Activated T-helper 17 cell treated with anti-CD3 and anti-CD28 coated beads, Interleukin-2, amount 50 U/mL, for 72 hours (primary cell): ENCODE results near the gene LRRC47. TPM values are rescaled to one million over a fixed set of nuclear protein-coding genes. Genes with fewer than 3 reads are reported as not detected.

ENCODE experiments used
- ATAC-seq: fragments of 150-1000 bp; cut with Tn5 transposase; replicated peaks from 2 replicates; pipeline ENCODE4 v1.10.0; 2021; ENCODE audit warnings: mild to moderate bottlenecking, moderate library complexity
- H3K27ac Mint-ChIP-seq: one replicate; pipeline ENCODE4 v1.8.0; 2022; ENCODE audit warnings: mixed read lengths
- H3K27me3 Mint-ChIP-seq: one replicate; pipeline ENCODE4 v1.8.0; 2022; ENCODE audit warnings: mixed read lengths
- H3K36me3 Mint-ChIP-seq: one replicate; pipeline ENCODE4 v1.8.0; 2022; ENCODE audit warnings: low read depth, mild to moderate bottlenecking, mixed read lengths
- H3K4me1 Mint-ChIP-seq: one replicate; pipeline ENCODE4 v1.8.0; 2022; ENCODE audit warnings: mixed read lengths
- H3K4me3 Mint-ChIP-seq: one replicate; pipeline ENCODE4 v1.8.0; 2022; ENCODE audit warnings: mild to moderate bottlenecking, mixed read lengths
- H3K9me3 Mint-ChIP-seq: one replicate; pipeline ENCODE4 v1.8.0; 2022; ENCODE audit warnings: mixed read lengths
- total RNA-seq, 2 donors: library from RNA; stranded (reverse); gene quantifications; one replicate each; pipeline ENCODE4 v1.2.3, GENCODE V29; 2022

LRRC47 gene
- total RNA-seq, 2 donors from 2014 or later: 26.4 to 35.9 TPM

DNA sequence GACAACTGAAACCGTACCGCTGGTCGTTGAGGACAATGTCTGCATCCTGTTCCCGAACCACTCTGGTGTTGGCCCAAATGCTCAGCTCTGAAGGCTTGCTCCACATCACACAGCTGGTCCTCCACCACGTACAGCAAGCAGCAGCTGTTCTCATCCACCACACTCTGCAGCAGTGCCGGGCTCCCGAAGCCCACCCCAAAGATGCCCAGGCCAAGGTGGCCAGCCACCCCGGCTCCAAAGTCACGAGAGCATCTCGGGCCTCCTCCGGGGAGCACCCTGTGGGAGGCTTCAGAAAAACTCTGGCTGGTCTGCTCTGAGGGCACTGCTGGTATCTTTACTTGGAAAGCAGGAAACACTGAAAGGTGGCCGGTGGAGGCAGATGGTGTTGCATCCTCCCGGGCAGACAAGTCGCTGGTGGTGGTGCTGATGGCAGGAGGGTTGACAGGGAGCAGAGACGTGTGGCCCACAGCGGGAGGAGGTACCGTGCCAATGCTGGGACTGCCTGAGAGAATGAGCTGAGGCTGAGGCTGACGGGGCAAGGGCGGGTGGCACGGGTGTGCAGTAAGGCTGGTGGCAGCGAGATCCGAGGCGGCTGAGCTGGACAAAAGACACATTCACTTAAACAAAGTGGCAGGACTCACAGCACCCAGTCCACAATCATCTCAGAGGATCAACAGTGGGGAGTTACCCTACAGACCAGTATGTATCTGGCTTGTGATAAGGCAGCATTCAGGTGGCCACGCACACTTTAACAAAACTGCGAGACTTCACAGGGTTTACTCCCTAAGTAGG lies 50.5 kb downstream of the LRRC47 start:
- Mint-ChIP-seq H3K36me3 (peaks cover 6% of the 10 kb centered on the region), H3K27me3 (no peaks in the 10 kb centered on the region), H3K4me3 (peak overlapping the region; percentile 76), H3K9me3 (no peaks in the 10 kb centered on the region), H3K27ac (peak overlapping the region; percentile 78), H3K4me1 (peaks cover 18% of the 10 kb centered on the region)
- ATAC-seq: no peak

DNA sequence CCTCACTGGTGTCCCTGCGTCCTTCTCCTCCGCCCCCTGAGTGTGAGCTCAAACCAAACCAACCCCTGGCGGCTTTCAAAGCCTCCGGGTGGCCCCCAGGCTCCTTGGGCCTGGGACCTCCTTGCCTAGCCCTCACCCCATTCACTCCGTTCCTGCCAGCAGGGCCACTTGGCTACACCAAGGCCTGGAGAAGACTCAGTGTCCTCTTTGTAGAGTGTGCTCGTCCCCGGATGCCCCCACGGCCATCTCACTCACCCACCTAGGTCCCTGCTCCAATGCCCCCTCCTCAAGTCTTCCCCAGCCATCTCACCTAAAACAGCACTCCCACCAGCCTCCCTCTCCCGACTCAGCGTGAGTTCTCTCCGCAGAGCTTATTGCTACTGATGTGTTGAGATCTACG lies 51.2 kb downstream of the LRRC47 start:
- peak overlapping the region; percentile 76 for H3K4me3 Mint-ChIP-seq
- no peak for ATAC-seq
- no peaks in the 10 kb centered on the region for H3K9me3 Mint-ChIP-seq
- peaks cover 18% of the 10 kb centered on the region for H3K4me1 Mint-ChIP-seq
- H3K36me3 Mint-ChIP-seq: peaks cover 6% of the 10 kb centered on the region
- H3K27ac Mint-ChIP-seq: peak overlapping the region; percentile 78
- H3K27me3 Mint-ChIP-seq: no peaks in the 10 kb centered on the region

DNA sequence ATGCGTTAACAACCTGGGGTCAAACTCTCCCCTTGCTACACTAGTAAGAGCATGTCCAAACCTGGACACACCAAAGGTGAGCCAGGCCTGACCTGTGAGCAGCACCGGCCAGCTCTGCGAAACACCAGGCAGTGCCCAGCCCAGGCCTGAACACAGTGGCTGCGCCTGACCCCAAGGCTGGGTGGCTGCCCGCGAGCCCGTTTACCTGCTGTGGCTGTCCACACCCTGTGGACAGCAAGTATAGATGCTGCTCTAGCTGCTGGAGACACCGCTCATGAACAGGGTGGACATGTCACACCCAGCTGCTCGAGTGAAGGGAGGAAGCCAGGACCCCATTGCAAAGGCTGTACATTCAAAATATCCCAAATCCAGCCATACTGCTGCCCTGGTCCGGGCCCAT lies 51.7 kb downstream of the LRRC47 start:
- no peaks in the 10 kb centered on the region for H3K27me3 Mint-ChIP-seq
- ATAC-seq: no peak
- H3K4me1 Mint-ChIP-seq: peaks cover 18% of the 10 kb centered on the region
- no peaks in the 10 kb centered on the region for H3K9me3 Mint-ChIP-seq
- no peak overlapping the region for H3K27ac Mint-ChIP-seq
- H3K36me3 Mint-ChIP-seq: peaks cover 6% of the 10 kb centered on the region
- H3K4me3 Mint-ChIP-seq: peak overlapping the region; percentile 76

DNA sequence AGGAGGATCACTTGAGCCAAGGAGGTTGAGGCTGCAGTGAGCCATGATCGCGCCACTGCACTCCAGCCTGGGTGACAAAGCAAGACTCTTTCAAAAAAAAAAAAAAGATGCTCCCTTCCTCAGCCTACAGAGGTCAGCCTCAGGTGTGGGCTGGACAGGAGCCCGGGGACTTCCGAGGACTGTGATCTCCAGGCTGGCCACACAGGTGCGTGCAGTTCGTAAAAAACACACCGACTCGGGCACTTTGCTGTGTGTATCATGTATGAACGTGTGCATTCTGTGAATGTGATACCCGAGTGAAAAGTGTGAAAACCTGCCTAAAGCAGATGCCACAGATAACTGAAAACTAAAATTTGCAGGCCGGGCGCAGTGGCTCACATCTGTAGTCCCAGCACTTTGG lies 52.5 kb downstream of the LRRC47 start:
- Mint-ChIP-seq H3K36me3 (peaks cover 6% of the 10 kb centered on the region), H3K4me1 (peaks cover 18% of the 10 kb centered on the region), H3K9me3 (no peaks in the 10 kb centered on the region), H3K27me3 (no peaks in the 10 kb centered on the region), H3K27ac (no peak overlapping the region), H3K4me3 (no peak overlapping the region)
- no peak for ATAC-seq

DNA sequence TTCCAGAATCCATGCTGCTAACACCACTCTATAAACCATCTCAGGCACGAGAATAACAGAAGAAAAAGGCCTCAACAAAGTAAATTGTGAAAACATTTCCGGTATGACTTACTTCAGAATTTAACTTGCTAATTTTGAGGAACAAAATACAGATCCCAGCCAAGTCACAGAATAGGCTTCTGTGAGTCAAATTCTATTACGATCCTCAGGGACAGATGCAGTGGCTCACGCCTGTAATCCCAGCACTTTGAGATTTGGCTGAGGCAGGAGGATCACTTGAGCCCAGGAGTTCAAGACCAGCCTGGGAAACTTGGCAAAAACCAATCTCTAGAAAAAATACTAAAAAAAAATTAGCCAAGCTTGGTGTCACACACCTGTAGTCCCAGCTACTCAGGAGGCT lies 52.9 kb downstream of the LRRC47 start:
- no peak overlapping the region for H3K27ac Mint-ChIP-seq
- no peaks in the 10 kb centered on the region for H3K27me3 Mint-ChIP-seq
- no peak for ATAC-seq
- no peak overlapping the region for H3K4me3 Mint-ChIP-seq
- H3K9me3 Mint-ChIP-seq: no peaks in the 10 kb centered on the region
- peaks cover 17% of the 10 kb centered on the region for H3K4me1 Mint-ChIP-seq
- peaks cover 6% of the 10 kb centered on the region for H3K36me3 Mint-ChIP-seq

DNA sequence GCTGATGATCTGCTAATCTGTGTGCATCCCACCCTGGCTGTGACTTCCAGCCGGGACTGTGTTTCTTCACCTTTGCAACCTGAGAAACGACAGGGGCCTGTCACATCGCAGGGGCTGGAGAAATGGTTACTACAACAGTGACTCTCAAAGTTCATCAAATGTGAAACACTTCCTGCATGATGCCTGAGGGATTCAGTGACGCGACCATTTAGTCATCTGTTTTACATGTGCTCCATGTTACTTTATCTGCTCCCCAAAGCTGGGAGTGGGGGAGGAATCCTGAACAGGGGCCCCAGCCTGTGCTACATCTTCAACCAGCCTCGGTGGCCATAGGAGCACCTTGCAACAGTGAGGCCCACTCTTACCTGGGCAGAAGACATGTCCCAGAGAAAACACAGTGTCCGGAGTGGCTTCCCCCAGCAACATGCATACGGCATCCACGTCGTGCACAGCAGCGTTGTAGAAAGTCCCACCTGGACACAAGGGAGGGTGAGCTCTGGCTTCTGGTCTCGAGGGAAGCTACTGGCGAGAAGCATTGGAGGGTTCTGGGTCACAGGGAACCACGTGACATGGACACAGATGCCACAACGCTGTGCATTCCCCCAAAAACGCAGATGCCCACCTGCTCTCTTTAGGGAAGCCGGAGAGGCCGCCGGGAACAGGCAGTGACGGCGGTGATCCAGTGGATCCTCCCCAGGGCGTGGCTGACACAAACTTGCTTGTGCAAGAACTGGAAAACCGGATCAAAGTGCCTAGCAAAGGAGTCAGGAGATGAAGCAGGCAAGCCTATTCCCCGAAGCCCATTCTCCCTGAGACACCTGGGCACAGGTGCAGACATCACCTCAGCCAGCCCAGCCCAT lies 53.6 kb downstream of the LRRC47 start:
- no peak overlapping the region for H3K4me3 Mint-ChIP-seq
- H3K27ac Mint-ChIP-seq: no peak overlapping the region
- no peak for ATAC-seq
- H3K9me3 Mint-ChIP-seq: no peaks in the 10 kb centered on the region
- no peaks in the 10 kb centered on the region for H3K27me3 Mint-ChIP-seq
- H3K4me1 Mint-ChIP-seq: peaks cover 12% of the 10 kb centered on the region
- H3K36me3 Mint-ChIP-seq: peaks cover 6% of the 10 kb centered on the region

DNA sequence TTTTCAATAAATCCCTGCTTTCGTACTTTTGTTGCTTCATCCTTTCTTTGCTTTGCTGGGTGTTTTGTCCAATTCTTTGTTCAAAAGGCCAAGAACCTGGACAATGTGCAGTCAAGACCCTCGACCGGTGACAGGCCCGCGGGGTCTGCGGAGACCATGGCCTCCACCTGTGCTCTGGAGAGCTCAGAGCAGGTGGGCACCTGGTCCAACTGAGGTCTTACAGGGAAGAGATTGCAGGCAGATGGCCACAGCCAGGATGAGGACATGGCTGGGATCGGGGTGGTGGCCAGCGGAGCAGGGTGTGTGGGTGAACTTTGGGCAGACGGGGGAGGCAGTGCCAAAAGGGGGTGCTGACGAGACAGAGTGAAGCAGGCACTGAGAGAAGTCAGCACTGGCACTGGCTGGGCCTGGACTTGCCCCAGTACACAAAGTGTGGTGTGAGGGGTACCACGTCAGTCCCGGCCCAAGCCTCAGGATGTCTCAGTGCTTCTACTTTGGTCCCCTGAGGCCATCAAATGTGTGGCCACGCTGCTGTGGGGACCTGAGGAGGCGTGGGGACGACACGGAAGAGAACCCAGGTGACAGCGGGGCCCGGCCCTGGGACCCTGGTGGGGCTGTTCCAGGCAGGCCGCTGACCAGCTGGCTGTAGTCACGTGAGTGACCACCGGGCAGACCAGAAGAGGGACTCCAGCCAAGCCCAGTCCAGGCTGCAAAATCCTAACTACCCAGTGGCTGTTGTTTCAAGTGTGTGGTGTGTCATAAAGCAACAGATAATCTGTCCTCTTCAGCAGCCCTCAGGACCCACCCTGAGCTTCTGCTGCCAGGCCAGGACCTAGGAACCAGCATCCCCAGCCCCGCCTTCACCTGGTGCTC lies 54.5 kb downstream of the LRRC47 start:
- Mint-ChIP-seq H3K9me3 (no peaks in the 10 kb centered on the region), H3K27me3 (no peaks in the 10 kb centered on the region), H3K4me3 (no peak overlapping the region), H3K27ac (no peak overlapping the region), H3K4me1 (peaks cover 12% of the 10 kb centered on the region), H3K36me3 (peaks cover 14% of the 10 kb centered on the region)
- no peak for ATAC-seq

DNA sequence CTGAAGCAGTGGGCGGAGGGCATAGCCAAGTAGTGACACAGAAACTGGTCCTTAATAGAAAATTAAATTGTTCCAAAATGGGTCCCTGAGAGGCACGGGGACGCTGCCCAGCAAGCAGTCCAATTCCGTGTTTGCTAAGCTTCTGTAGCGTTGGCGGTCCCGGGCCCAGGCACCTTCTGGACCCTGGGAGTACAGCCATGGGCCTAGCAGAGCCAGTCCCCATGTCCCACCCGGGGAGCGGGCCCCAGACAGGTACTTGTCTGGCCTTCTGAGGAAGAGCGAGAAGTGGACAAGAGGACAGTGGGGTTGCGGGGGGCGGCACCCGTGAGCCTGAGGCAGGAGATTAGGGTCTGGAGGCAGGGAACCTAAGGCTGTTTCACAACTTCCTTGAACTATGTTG lies 55.5 kb downstream of the LRRC47 start:
- ATAC-seq: no peak
- Mint-ChIP-seq H3K4me1 (peaks cover 8% of the 10 kb centered on the region), H3K4me3 (no peak overlapping the region), H3K27me3 (no peaks in the 10 kb centered on the region), H3K27ac (no peak overlapping the region), H3K36me3 (peaks cover 20% of the 10 kb centered on the region), H3K9me3 (no peaks in the 10 kb centered on the region)

DNA sequence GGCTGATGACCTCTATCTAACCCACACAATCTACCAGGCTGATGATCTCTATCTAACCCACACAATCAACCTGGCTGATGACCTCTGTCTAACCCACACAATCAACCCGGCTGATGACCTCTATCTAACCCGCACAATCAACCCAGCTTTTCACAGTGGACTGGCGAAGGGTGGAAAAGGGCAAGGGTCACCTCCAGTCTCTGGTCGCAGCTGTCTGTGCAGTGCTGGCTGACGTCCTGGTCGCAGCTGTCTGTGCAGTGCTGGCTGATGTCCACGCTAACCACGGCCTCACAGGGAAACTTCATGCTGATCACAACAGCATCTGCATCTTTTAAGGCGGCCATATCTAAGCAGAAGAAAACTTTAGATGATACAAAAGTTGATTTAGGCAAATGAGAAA lies 56.3 kb downstream of the LRRC47 start:
- H3K27me3 Mint-ChIP-seq: no peaks in the 10 kb centered on the region
- H3K4me3 Mint-ChIP-seq: no peak overlapping the region
- no peak overlapping the region for H3K27ac Mint-ChIP-seq
- peaks cover 1% of the 10 kb centered on the region for H3K4me1 Mint-ChIP-seq
- peaks cover 21% of the 10 kb centered on the region for H3K36me3 Mint-ChIP-seq
- no peak for ATAC-seq
- no peaks in the 10 kb centered on the region for H3K9me3 Mint-ChIP-seq

DNA sequence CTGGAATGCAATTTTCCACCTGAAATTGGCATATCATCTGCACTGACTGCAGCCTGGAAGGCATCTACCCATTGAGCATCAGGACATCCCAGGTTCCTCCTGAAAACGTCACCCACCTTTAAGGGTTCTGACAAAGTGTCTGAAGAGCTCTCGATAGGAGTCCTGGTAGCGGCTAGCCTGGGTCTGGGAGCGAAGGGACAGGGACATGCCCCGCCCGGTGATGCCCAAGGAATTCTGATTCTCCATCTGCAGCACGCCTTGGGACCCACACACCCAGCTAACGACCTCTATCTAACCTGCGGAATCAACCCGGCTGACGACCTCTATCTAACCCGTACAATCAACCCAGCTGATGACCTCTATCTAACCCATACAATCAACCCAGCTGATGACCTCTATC lies 57.4 kb downstream of the LRRC47 start:
- Mint-ChIP-seq H3K9me3 (no peaks in the 10 kb centered on the region), H3K27ac (no peak overlapping the region), H3K27me3 (no peaks in the 10 kb centered on the region), H3K36me3 (peaks cover 21% of the 10 kb centered on the region), H3K4me3 (no peak overlapping the region), H3K4me1 (no peaks in the 10 kb centered on the region)
- ATAC-seq: no peak

DNA sequence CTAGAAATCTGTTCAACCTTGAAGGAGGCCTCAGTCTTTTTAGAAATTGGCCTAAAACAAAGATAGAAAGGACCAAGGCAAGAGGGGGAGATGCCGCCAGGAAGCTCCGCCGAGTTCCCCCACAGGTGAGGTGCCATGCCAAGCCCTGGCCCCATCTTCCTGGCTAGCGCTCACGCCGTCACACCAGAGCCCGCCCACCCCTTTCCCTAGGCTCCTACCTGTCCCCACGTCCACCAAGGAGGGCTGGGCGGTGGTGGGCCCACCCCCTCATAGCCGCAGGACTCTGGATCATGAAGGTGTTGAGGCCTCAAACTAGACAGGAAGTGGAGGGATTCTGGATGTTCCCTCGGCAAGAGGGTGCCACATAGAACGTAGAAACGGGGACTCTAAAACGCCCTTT lies 59.6 kb downstream of the LRRC47 start:
- ATAC-seq: no peak
- Mint-ChIP-seq H3K27ac (no peak overlapping the region), H3K36me3 (peaks cover 20% of the 10 kb centered on the region), H3K4me1 (no peaks in the 10 kb centered on the region), H3K27me3 (no peaks in the 10 kb centered on the region), H3K4me3 (no peak overlapping the region), H3K9me3 (no peaks in the 10 kb centered on the region)

DNA sequence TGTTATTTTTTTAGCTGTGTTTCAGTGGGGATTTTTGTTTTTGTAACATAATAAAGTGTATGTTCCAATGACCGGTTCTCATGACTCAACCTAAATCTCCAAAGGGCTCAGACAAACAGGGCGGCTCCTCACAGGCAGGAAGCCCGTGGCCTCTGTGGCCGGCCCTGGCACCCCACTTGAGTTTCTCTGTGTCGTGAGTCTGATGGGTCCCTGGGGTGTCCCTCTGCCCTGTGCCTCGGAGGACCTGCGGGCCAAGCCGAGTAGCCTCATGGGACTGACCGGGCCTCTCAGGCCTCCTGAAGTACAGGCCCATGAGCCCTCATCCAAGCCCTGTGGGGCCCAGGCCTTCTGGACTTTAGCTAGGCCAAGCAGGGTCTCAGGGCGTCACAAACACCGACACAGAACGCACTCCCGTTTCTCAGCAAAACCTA lies 60.2 kb downstream of the LRRC47 start:
- no peaks in the 10 kb centered on the region for H3K9me3 Mint-ChIP-seq
- H3K4me3 Mint-ChIP-seq: no peak overlapping the region
- H3K27ac Mint-ChIP-seq: no peak overlapping the region
- no peaks in the 10 kb centered on the region for H3K4me1 Mint-ChIP-seq
- no peaks in the 10 kb centered on the region for H3K27me3 Mint-ChIP-seq
- ATAC-seq: no peak
- peaks cover 16% of the 10 kb centered on the region for H3K36me3 Mint-ChIP-seq

DNA sequence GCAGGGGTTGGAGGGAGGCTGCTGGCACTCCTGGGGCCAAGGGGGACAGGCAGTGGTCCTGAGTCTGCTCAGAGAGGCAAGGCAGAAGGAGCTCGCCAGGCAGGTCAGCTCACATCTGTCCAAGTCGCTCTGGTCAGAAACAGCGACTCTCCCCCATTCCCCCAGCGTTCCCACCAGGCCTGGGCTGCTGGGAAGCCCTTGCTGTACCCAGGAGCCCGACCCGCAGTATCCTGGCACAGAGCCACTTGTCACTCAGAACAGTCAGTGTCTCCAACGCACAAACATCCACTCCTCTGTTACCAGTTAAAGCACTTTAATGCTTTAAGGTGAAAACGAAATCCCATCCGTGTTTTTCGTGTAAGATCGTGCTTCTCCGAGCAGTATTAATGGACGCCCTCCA lies 60.6 kb downstream of the LRRC47 start:
- no peaks in the 10 kb centered on the region for H3K9me3 Mint-ChIP-seq
- no peaks in the 10 kb centered on the region for H3K27me3 Mint-ChIP-seq
- H3K4me1 Mint-ChIP-seq: no peaks in the 10 kb centered on the region
- H3K36me3 Mint-ChIP-seq: peaks cover 16% of the 10 kb centered on the region
- H3K4me3 Mint-ChIP-seq: no peak overlapping the region
- no peak for ATAC-seq
- H3K27ac Mint-ChIP-seq: no peak overlapping the region

DNA sequence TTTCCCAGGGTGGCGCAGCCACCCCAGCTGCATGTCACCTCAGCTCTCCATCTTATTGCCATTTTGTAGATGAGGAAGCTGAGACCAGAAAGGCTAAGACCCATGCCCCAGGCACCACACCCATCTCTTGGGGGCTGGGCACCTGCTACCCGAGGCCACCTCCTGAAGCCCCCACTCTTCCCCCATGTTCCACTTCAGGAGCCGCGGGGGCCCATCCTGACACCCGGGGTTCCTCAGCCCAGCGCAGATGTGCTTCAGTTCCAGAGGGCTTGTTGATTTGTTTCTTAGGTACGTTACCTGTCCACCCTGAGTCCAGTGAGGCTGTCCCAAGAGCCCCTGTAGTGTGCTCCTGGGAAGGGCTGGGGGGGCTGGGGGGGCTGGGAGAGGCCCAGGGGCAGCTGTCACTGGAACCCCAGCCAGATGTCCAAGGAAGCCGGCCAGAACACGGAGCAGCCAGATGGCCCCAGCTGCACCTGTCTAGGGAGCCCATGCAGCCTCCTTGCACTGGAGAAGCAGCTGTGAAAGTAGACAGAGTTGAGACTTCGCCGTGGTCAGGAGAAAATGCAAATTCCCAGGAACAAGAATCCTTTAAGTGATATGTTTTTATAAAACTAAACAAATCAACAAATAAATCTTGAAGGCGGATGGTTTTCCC lies 61.1 kb downstream of the LRRC47 start:
- no peak overlapping the region for H3K27ac Mint-ChIP-seq
- no peaks in the 10 kb centered on the region for H3K27me3 Mint-ChIP-seq
- no peaks in the 10 kb centered on the region for H3K9me3 Mint-ChIP-seq
- no peaks in the 10 kb centered on the region for H3K4me1 Mint-ChIP-seq
- no peak for ATAC-seq
- H3K4me3 Mint-ChIP-seq: no peak overlapping the region
- peaks cover 16% of the 10 kb centered on the region for H3K36me3 Mint-ChIP-seq
